Activated CD4-positive, alpha-beta T cell treated with anti-CD3 and anti-CD28 coated beads, Interleukin-2, amount 50 U/mL, for 16 hours (primary cell): ENCODE measurements around the gene SLC24A2.

ENCODE experiments used
- DNase-seq: peaks from one replicate; pipeline ENCODE4 v3.0.0-alpha.2; 2020

The SLC24A2 gene

DNA sequence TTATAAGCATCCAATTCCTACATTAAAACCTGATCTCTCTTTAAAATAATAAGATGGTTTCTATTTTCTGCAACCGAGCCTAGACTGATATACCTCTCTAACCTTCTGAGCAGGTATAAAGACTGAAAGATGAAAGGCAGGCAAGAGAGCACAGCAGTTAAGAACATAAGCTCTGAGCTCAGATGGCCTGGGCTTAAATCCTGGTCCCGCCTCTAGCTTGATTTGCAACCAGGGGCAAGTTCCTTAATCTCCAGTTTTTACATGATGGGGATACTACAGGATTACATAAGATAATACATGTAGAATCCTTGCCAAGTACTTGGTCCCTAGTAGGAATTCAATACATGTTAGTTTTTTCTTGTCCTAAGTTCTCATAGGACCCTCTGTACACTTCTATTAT lies 33.9 kb downstream of the SLC24A2 start:
- DNase-seq, result no peak

DNA sequence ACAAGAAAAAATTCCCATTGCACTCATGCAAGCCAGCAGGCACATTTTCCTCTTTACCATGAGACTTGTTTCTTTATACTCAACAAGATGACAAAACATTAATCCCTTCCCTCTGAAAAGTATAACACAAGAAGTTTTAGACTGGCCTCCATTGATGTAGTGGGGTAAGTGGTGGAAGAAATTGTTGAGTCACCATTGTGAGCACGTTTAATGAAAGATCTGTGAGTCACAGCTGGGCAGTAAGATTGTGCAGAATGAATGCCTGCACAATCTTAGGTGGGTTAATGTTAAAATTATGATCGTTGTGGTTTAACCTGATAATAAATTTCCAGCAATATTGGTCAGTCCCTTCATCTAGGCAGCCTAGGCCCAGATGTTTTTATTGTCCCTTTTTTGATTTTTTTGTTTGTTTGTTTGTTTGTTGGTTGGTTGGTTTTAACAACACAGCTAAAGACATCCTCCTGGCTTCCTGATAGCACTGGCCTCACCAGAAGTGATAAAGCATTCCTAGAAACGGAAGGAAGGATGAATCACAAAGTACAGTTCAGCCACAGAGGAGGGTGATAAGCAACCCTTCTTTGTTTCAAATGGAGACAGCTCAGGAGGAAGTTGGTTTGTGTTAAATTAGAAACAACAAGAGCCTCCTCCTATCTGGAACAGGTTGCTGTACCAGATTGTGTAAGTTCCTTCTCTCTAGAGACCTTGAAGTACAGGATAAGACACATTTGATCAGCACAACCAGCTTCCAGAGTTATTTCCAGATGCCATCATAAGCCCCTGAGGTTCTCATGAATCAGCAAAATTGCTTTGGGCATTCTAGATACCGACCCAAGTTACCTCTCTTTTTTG lies 40.3 kb downstream of the SLC24A2 start:
- peak; percentile 80 for DNase-seq

- DNase-seq, result no peak
These were observed 42.6 kb downstream of the SLC24A2 start for GRCh38 chr9:19746223-19746622.

DNA sequence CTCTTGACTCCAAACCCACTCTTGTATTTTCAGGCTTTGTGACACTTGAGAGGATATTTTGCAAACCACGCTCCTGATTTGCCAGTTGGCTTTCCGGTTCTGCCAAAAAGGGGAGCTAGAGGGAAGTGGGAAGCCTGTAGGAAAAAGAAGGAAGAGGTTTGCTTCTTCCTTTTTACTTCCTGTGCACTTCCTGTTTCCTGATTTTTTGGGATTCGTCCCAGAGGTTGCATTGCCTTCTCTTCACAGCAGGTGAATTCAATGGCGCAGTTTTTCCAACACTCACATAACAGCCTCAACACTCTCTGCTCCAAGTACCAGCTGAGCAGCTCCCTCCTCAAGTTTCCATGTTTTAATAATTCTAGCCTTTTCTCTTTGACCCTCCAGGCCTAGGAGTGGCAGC lies 47.7 kb downstream of the SLC24A2 start:
- DNase-seq, result no peak
